Activated effector memory CD4-positive, alpha-beta T cell treated with anti-CD3 and anti-CD28 coated beads, Interleukin-2, amount 50 U/mL, for 16 hours (primary cell): Measurements from ENCODE around the gene MAD1L1.
"Not testable (repeated sequence)": the region's sequence is repeated elsewhere in the genome, so short reads cannot be mapped to it uniquely, and the experiment has no call there.

Experiments used
- DNase-seq: peaks from one replicate; pipeline ENCODE4 v3.0.0-alpha.2; 2020

Gene MAD1L1

DNA sequence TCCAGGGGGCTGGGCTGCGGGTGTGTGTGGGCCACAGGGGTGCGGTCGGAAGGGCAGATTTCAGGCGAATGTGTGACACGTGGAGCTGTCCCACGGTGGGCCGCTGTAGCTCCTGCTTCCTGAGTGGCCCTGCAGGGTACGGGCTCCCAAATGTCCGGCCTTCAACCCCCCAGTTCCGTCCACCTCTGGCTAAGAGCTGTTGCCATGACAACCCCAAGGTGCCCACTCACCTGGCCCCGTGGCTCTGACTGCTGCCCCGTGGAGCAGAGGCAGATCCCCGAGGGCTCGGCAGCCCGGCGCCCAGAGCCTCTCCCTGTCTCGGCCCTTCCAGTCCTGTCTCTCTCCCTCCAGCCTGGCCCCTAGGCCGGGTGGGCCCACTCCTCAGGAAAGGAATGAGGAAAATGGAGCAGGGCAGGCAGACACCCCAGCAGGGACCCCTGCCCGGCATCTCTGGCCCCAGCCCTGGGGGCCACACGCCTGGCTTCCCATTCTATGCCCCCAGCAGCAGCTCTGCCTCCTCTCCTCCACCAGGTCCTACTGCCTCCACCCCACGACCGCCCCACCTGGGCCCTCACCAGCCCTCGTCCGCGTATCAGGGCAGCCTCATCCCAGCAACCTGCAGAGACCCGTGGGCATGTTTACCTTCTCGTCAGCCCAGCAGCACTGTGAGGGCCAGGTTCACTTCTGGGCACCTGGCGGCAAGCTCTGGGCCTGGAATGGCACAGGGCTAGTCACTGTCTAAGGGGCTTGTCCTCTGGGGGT is 347.1 kb downstream of the MAD1L1 start:
- DNase-seq = no peak

- DNase-seq = no peak
Observed at GRCh38 chr7:1884583-1885350, 348.0 kb downstream of the MAD1L1 start.

DNA sequence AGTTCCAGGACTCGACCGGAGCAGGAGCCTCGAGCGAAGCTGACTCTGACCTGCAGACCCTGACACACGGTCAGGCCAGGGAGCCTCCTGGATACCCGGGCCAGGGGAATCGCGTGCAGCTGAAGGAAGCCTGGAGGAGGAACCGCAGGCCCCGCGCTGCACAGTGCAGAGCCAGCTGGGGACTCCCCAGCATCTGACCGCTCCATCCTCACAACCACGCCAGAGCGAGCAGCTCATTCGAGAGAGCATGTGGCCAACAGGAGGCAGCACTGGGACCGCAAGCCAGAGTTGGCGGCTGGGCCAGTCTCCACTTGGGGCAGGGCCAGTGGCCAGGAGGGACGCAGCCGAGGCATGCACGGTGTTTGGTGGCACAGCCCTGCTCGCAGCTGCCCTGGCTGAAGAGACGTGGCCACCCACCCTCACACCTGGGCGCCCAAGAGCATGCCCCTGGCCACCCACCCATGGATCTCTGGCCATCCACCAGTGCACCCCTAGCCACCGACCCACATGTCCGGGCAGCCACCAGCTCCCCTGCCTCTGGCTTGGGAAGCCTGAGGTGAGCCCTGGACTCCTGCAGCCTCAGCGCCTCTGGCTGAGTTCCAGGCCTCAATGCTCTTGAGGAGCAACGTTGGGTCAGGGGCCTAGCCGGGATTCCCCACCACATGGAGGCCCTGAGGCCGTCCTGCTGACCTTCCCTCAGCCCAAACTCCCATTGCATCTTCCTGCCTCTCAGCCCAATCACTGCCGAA is 348.7 kb downstream of the MAD1L1 start:
- DNase-seq = no peak

DNA sequence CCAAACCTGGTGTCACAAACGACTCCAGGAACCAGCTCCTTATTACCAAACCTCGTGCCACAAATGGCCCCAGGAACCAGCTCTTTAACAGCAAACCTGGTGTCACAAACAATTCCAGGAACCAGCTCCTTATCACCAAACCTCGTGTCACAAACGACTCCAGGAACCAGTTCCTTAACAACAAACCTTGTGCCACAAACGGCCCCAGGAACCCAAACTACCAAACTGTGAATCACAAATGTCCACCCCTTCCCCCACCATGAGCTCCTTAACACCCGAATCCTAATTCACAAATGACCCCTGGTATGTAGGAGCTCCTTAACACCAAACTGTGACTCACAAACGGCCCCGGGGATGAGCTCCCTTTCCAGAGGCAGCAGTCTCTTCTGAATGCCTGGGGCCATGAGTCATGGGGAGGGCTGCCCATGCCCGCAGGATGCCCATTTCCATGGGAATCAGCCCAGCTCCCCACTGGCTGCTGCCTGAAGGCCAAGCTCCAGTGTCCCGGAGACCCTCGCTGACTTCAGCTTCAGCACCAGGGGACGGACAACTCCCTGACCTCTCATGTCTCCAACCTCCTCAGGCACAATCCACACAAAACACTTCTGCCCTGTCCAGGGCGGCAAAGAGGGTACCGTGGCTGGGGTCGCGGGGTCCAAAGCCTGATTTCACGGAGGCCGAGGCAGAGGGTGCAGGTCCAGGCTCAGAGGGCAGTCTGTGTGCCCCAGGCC is 349.5 kb downstream of the MAD1L1 start:
- no peak for DNase-seq

DNA sequence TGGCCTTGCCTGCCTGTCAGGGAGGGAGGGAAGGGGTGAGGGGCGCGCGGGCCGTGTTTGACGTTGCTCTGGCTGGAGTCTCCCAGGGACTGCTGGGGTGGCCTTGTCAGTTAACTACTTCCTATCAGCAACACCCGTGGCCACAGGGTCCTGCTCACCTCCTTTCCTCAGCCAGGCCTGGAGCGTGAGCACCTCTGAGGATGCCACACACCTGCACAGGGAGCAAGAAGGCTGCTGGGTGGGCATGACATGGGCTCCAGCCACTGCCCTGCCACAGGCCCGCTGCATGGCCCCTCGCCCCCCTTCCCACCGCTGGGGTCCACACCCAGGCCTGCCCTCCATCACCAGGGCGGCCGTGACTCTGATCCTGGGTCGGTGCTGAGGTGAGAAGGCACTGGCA is 350.3 kb downstream of the MAD1L1 start:
- DNase-seq = no peak

- no peak for DNase-seq
Observed at GRCh38 chr7:1881946-1882345, 350.8 kb downstream of the MAD1L1 start.

DNA sequence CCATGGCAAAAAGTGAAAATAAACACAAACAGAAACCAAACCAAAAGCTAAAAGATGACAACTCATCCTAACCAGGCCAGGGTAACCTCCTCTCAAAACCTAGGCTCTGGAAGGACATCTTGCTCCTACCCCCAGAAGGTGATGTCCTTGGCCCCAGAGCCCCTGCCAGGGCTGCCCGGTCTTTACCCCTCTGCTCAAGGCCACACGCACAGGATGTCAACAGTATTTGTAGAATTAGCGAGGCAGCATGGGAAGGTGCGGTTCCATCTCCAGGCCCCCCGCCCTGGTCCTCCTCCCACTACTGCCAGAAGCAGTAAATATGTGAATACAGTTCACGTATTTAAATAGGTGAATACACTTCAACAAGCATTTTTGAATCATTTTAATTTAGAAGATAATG is 356.1 kb downstream of the MAD1L1 start:
- not testable (repeated sequence) for DNase-seq

GRCh38 chr7:1875392-1876199 is 357.1 kb downstream of the MAD1L1 start:
- DNase-seq = not testable (repeated sequence)

DNA sequence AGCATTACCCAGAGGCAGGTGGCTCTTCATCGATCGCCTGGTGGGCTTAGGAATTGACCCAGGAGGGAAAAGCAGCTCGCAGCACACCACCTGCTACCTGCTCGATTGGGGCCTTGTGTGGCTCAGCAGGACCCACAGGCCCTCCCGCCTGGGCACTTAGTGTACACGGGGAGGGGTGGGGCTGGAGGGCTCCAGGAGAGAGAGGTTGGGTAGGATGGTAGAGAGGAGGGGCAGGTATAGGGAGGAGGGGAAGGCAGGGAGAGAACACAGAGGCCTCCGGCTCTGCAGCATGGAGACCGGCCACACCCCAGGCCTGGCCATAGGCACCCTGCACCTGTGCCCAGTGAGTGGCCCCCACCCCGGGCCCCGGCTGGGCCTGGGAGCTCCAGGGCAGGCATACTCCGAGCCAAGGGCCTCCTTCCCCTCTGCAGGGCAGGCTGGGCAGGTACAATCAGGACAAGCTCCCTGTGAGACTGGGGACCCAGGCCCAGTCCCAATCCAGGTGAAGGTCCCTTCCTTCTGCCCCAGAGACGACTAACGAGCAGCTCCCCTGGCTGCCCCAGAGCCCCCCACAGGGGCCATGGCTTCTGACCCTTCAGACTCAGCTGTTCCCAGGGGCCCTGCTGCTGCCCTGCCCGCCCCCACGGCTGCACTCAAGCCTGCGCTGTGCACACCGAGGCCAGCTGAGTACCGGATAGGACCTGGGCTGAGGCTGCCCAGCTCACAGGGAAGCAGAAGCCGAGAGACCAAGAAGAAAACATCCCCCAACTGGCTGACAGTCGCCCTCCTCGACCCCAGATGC is 358.0 kb downstream of the MAD1L1 start:
- DNase-seq = not testable (repeated sequence)

- DNase-seq = no peak
Observed at GRCh38 chr7:1873857-1874589, 358.7 kb downstream of the MAD1L1 start.

GRCh38 chr7:1873421-1873820 is 359.3 kb downstream of the MAD1L1 start:
- DNase-seq = no peak

DNA sequence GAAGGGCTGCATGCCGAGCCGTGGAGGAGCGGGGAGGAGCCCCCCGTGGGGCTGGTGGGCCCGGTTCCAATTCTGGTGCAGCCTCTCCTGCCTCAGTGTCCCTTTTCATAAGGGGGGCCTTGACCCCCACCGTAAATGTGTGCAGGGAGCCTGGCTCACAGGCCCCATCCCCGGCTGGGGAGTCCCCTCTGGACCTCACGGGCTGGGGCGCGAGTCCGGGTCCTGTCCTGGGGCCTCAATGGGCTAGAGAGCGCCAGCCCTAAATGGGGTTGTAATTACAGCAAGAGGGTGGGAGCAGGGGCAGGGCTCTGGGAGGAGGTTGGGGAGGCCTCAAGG is 359.7 kb downstream of the MAD1L1 start:
- no peak for DNase-seq

GRCh38 chr7:1872191-1873069 is 360.3 kb downstream of the MAD1L1 start:
- DNase-seq = no peak

DNA sequence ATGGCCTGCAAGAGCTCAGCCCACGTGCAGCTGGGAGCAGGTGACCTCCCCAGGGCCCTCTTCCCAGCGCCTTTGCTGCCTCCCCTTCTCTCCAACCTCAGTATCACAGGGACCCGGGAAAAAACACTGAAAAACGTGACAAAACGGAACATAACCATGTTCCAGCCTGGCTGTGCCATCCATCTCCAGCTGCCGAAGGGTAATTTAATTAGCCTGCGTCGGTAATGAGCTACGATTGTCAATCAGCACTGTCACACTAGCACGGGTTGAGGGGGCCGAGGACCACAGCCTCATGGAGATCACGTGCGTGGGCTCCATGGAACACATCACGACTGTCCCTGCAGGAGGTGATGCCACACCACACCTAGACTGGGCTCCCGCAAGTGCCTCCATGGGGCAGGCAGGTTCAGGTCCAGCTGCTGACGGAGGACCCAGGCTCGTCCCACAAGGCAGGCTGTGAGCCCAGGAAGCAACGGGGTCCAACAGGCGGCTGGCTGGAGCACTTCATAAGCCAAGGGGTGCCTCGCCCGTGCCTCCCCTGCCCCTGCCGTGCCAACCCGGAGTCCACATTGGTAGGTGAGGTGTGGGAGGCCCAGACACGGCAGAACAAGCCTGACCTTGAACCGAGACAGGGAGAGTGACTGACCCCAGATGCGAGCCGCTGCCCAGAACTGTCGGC is 363.2 kb downstream of the MAD1L1 start:
- no peak for DNase-seq

DNA sequence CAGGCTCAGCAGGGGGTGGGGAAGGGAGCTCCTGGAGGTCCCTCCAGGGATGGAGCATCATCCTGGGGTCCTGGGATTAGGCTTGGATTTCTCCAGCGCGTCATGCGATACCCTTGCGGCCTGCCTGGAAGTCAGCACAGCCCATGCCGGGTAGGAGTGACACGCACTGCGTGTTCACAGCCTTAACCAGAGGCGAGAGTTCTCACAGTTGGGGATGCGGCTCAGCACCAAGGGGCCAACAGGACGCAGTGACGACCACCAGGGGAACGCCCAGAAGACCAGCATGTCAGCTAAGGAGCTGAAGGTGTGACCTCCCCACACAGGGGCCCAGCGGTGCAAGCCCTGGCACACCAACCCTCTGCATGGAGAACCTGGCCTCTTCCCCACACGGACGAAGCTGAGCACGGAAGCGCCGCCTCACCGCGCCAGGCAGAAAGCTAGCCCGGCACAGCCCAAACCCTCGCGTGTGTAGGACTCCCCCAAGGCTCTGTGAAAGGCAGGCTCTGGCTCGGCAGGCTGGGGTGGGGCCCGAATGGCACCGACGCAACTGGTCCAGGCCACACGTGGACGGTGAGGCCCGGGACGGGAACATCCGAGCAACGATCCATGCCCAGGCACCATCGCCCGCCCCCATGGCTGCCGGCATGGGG is 364.1 kb downstream of the MAD1L1 start:
- no peak for DNase-seq

DNA sequence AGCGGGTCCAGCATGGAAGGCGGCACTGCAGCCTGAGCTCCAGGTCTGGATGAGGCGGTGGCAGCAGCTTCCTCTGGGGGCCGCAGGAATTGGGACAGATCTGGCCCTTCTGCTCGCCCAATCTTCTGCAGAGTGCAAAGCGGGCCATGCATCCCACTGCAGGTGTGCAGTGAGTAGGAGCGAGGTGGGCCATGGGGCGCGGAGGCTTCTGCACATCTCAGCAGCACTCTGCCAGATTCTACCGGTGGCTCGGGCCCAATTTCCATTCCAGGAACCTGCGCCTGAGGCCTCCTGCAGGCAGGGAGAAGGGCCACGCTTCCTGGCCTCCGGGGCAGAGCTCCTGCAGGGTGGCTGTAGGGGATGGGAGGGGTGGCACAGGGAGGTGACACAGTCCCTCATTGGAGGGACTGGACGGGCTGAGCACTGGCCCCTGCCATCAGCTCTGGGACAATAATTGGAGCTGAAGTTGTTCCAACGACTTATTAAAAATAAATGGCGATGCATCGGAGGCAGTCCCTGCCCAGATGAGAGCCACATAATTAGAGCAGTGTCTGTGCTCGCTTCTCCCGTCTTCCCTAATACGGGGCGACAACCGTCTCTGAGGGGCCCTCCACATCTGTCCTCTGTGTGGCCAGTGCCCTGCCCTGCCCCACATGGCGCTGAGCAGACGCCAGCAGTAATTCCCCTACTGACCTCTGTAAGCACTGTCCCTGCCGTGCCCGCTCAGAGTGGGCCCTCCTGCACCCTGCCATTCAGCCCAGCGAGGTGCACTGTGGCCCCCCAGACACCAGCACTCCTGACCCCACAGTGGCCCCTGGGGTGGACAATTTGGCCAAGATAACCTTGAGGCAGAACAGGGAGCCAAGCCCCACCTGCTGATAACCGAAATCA is 365.1 kb downstream of the MAD1L1 start:
- no peak for DNase-seq

DNA sequence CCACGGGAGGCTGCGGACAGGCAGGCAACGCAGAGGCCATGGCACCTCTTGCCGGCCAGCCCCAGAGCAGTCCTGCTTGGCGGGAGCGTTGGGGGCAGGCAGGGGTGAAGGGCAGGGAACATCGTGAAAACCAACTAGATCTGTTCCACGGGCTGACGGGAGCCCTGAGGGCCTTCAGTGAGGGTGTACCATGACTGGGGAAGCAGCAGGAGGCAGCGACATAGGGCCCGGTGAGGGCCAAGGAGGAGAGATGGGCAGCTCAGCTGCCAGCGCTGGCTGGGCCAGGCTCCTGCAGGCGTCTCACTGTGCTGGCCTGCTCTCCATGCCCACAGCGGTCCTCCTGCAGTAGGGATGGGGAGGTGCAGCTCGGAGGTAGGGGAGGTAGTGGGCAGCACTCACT is 366.1 kb downstream of the MAD1L1 start:
- no peak for DNase-seq
